HG03521 (cell line): ENCODE data around the gene PDGFD.
A peak's percentile ranks its signal among the peaks of the same experiment; 100 is the strongest.
"Not testable (repeated sequence)": the region's sequence is repeated elsewhere in the genome, so short reads cannot be mapped to it uniquely, and the experiment has no call there.

Experiments used
- ATAC-seq: cut with Tn5 transposase; IDR thresholded peaks from one replicate; pipeline ENCODE4 v1.9.1; 2021; ENCODE audit warnings: mild to moderate bottlenecking, moderate library complexity; ENCODE audit not compliant: unreplicated experiment

The PDGFD gene

DNA sequence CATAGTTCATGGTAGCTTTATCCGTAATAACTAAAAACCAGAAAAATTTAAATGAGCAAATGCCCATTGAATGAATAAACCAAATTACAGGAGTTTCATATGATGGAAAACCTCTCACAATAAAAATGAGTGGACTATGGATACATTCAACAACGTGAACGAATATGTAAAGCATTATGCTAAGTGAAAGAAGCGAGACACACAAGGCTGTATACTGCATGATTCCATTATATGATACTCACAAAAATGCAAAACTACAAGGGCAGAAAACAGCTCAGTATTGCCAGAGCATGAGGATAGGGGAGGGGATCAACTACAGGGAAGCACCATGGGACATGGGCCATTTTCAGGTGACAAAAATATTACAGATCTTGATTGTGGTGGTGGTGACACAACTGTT lies 105.3 kb downstream of the PDGFD start:
- no peak for ATAC-seq

DNA sequence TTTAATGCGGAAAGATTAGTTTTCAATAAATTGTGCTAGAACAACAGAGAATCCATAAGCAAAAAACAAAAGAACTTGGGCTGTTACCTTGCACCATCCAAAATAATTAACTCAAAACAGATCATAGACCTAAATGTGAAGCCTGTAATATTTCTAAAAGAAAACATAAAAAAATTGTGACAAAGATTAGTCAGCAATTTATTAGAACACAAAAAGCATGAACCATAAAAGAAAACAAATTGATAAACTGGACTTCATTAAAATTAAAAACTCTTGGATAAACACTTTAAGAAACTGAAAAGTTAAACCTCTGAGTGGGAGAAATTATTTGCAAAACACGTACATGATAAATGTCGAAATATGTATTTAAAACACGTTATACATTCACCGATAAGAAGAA lies 106.0 kb downstream of the PDGFD start:
- ATAC-seq = no peak

GRCh38 chr11:104055596-104055995 lies 108.4 kb downstream of the PDGFD start:
- no peak for ATAC-seq

DNA sequence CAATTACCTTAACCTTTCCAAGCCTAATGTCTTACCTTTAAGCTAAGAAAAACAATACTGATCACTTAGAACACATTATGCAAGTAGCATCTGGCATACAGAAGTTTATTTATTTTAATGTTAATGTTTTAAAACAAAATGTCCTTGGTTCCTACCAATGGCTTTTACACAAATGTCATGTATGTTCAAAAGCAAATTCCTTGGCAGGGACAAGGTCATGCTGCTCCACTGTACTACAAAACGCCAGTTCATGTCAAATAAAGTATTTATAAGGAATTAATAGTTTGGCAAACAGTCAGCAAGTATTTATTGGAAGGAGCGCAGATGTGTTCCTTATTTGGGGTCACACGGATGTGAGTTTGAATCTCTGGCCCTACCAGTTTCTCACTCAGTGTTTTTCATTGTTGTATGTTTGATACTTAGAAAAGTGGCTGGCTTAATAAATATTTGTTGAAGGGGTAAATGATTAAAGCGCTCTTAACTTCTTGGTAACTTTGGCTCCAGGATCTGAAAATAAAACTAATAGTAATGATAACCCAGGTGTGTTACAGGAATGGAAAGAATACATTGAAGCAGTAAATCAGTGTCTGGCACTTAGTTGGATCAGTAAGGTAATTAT lies 108.9 kb downstream of the PDGFD start:
- ATAC-seq = no peak

DNA sequence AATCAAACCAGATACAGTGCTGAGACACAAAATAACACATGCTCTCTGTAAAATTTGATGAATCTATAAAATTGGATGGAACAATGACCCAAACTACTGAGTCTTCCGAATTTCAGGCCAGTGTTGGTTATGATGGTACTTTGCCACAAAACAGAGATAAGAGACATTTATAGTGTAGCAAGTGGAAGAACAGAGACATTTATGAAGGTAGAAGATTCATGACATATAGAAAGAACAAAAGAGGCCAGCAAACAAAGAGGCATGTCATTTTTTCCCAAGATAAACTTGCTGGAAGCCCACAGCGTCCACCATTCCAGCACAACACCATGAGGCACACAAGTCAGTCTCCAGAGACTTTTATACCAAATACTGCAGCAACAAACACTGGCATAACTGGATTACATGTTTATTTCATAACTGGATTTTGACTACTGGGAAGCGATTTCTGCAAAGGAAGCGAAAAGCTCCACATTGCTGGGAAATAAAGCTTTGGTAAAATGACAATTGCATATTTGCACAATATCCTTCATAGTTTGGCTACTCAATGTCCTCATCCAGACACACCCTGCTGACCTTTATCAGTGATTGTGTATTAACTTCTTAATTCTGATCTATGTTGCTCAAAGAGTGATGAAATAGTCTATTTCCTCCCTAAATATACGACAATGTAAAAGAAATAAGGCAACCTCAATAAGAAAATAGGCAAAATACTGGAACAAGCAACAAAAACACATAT lies 110.0 kb downstream of the PDGFD start:
- ATAC-seq = no peak

GRCh38 chr11:104051778-104052177 lies 112.2 kb downstream of the PDGFD start:
- ATAC-seq = no peak

GRCh38 chr11:104049116-104049515 lies 114.8 kb downstream of the PDGFD start:
- ATAC-seq = no peak

- not testable (repeated sequence) for ATAC-seq
These were observed 117.1 kb downstream of the PDGFD start for GRCh38 chr11:104046858-104047257.

DNA sequence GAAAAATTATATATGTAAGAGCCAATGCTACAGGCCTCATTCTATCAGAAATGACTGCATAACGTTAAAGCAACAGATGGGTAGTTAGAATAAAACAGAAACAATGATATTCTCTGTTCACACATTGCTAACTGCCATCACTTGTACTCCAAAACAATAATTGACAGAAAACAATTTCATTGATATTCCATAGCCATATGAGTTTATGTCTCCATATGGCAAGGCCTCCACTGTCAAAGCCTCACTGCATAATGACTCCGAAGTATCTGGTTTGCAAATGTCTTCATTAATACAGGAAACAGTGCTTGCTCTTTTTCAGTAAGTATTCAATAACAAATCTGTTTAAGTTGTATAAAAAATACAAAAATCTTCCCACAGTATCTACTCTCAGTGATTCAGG lies 117.6 kb downstream of the PDGFD start:
- no peak for ATAC-seq

- ATAC-seq = no peak
These were observed 120.2 kb downstream of the PDGFD start for GRCh38 chr11:104043678-104044239.

DNA sequence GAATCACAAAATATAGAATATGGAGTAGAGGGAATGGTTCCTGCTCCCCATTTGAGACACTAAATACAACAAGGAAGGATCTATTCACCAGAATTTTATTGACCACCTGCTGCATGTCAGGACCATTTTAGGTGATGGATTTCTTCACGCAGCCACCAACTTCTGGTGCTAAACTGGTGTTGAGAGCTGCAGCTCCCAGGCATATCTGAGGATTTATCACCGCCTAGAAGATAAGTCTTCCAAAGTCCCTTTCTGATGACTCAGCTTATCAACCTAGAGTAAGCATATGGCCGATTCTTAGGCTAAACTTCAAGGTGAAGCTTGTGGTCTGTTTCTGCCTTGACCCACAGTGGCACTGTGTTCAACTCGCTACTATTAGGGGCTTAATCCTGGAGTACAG lies 120.8 kb downstream of the PDGFD start:
- no peak for ATAC-seq

GRCh38 chr11:104041792-104042191 lies 122.2 kb downstream of the PDGFD start:
- no peak for ATAC-seq

DNA sequence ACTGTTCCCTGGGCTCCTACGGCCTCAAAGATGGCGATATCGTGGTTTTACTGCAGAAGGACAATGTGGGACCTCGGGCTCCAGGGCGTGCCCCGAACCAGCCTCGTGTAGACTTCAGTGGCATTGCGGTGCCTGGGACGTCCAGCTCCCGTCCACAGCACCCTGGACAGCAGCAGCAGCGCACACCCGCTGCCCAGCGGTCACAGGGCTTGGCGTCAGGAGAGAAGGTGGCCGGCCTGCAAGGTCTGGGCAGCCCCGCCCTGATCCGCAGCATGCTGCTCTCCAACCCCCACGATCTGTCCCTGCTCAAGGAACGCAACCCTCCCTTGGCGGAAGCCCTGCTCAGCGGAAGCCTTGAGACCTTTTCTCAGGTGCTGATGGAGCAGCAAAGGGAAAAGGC lies 127.0 kb downstream of the PDGFD start:
- no peak for ATAC-seq

DNA sequence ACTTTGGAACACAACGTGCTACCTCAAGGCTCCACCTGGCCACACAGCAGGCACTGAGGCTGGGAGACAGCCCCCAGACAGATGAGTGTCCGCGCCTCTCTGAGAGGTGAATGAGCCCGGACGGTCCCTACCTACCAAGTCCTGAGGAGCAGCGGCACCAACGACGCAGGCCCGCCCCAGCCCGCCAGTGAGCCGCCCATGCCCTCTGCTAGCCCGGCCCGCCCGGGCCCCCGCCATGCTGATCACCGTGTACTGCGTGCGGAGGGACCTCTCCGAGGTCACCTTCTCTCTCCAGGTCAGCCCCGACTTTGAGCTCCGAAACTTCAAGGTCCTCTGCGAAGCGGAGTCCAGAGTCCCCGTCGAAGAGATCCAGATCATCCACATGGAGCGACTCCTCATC lies 127.4 kb downstream of the PDGFD start, which contains the start of gene DDI1:
Gene DDI1, plus strand, starts transcription at position 53 of the 400 bp plus-strand sequence. Its CDS starts 183 bp downstream, at position 236.
- ATAC-seq = no peak

- no peak for ATAC-seq
These were observed 130.4 kb downstream of the PDGFD start for GRCh38 chr11:104033561-104033960.

DNA sequence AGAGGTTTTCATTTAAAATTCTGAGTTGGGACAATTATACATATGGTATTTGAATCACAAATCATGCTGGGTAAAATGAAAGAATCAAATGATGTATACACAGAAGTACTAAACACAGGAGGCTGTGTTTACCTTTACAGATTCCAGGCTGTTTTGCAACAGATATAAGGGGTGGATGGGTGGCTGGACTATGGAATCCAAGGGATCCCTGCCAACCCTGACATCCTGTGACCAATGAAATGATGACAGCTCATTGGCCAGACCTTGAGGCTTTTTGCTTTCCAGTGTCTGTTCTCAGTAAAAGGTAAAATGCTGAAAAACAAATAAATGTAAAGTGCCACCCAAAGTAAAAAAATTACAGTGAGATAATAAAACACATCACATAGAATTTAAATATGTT lies 130.8 kb downstream of the PDGFD start:
- ATAC-seq = no peak

- ATAC-seq = no peak
These were observed 135.3 kb downstream of the PDGFD start for GRCh38 chr11:104028476-104029263.

DNA sequence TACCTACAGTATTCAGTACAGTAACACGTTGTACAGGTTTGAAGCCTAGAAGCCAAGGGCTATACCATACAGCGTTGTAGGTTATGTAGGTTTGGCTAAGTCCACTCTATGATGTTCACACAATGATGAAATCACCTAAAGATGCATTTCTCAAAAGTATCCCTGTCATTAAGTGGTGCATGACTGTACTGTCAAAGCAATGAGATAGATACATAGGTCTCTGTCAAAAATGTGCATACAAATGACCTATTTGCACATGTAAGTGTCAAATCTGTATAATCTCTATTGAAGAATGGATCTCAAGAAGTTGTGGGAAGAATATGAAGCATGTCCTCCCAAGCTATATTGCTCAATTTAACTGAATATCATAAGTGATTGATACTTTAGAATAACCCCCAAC lies 139.4 kb downstream of the PDGFD start:
- no peak for ATAC-seq

DNA sequence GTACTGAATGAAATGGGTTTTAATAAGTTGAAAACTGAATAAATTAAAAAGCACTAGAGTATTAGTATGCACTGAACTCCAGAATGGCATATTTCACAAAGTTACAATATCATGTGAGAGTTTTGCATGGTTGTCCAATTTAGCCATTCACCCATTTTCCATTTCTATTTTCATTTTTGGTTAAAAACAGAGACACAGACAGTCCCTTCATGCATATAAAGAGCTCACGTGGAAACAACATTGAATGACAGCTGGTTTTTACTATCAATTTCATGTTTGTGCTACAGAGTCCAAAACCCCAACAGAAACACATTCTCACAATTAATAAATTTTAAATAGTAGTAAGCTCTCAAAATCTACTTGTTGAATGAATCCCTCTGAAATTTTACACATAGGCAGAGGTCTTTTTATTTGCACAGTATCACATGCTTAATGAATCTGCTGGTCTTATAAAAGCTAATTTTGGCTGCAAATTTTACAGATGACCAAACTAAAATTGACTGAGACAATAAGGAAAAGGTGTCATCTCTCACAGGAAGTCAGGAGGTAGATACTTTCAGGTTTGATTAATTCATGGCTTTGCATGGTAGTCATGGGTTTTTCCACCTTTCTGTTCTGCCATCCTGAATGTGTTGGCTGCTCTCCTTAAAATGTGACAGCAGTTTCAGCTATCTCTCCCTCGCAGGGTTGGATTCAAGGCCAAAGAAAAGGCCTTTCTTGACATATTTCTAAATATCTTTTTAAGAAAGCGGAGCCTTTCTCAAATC lies 148.1 kb downstream of the PDGFD start:
- peak; percentile 92 for ATAC-seq

DNA sequence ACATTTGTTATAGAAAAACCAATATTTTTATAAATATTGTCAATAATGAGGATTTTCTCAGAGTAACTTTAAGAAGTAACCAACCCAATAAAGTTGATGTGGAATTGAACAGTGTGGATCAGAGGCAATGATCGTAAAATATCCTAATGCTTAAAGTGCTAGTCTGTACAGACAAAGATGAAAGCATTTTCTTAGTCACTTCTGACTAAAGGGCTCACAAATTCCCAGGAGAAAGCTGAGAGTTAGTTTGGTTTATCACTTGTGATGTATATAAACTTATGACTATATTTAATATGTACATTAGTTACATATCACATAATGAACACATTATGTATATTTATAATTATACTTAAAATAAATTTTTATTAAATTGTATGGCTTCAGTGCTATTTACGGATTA lies 152.9 kb downstream of the PDGFD start:
- no peak for ATAC-seq

DNA sequence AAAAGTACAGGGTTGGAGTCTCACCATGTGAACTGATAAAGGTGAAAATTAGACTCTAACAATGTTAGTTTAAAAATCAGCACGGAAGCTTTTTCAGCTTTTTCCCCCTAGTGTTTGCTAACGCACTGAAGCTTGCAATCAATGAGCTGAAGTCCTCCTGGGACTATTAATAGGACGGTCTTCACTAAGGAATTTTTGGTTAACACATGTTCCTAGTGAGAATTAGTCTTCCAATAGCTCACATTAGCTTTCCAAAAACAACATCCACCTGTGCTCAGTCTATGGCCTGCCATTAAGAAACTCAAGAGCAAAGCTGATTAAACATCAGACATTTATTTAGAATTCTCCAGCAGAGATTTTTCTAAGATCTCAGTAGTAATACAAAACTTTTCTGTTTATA lies 154.2 kb downstream of the PDGFD start:
- ATAC-seq = no peak
